ENCODE data around the gene CAPN7. TPM values are rescaled to one million over a fixed set of nuclear protein-coding genes. Genes with fewer than 3 reads are reported as not detected.

CAPN7 gene
- total RNA-seq (2022; extraction: Qiagen RNA extraction; ENCODE audit: low read depth) = 20.6 to 25.5 TPM (median 22.2 TPM) in 5 replicates

GRCh38 chr3:15205934-15206661, at the start of gene CAPN7:
Gene CAPN7 (plus strand): TSS chr3:15206246. CDS start chr3:15206496, 250 bp downstream.

Other genes with a start within 250 kb of the CAPN7 start
- gene MRPS25, start 140.9 kb upstream of the CAPN7 start, total RNA-seq (2022; extraction: Qiagen RNA extraction; ENCODE audit: low read depth) = 39.5 to 64.1 TPM (median 56.4 TPM) in 5 replicates
- 10.5 to 11.8 TPM (median 11.2 TPM) in 5 replicates for gene RBSN, start 107.1 kb upstream of the CAPN7 start, total RNA-seq (2022; extraction: Qiagen RNA extraction; ENCODE audit: low read depth)
- gene SH3BP5, start 126.3 kb downstream of the CAPN7 start, total RNA-seq (2022; extraction: Qiagen RNA extraction; ENCODE audit: low read depth) = 19.0 to 23.4 TPM (median 22.1 TPM) in 5 replicates
- 25.7 to 32.0 TPM (median 29.9 TPM) in 5 replicates for gene METTL6, start 221.3 kb downstream of the CAPN7 start, total RNA-seq (2022; extraction: Qiagen RNA extraction; ENCODE audit: low read depth)
- 15.7 to 18.8 TPM (median 17.2 TPM) in 5 replicates for gene EAF1, start 221.4 kb downstream of the CAPN7 start, total RNA-seq (2022; extraction: Qiagen RNA extraction; ENCODE audit: low read depth)